22Rv1 (cell line): ENCODE data around the gene WRAP73.
A peak's percentile ranks its signal among the peaks of the same experiment; 100 is the strongest.

ENCODE experiments used
- H3K27ac ChIP-seq: fragments of 450-650 bp; 2 replicates; pipeline ENCODE4 v1.5.1; 2017
- ZFX ChIP-seq: fragments of 450-650 bp; IDR thresholded peaks from 2 replicates; pipeline ENCODE4 v1.6.1; 2017; ENCODE audit warnings: antibody characterized with exemption, borderline replicate concordance
- TF ChIP-seq, protein P1 (sequence below): fragments of 450-650 bp; IDR thresholded peaks from 2 replicates; pipeline ENCODE4 v1.5.1; 2017; ENCODE audit warnings: mild to moderate bottlenecking

The WRAP73 gene, protein sequence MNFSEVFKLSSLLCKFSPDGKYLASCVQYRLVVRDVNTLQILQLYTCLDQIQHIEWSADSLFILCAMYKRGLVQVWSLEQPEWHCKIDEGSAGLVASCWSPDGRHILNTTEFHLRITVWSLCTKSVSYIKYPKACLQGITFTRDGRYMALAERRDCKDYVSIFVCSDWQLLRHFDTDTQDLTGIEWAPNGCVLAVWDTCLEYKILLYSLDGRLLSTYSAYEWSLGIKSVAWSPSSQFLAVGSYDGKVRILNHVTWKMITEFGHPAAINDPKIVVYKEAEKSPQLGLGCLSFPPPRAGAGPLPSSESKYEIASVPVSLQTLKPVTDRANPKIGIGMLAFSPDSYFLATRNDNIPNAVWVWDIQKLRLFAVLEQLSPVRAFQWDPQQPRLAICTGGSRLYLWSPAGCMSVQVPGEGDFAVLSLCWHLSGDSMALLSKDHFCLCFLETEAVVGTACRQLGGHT

DNA sequence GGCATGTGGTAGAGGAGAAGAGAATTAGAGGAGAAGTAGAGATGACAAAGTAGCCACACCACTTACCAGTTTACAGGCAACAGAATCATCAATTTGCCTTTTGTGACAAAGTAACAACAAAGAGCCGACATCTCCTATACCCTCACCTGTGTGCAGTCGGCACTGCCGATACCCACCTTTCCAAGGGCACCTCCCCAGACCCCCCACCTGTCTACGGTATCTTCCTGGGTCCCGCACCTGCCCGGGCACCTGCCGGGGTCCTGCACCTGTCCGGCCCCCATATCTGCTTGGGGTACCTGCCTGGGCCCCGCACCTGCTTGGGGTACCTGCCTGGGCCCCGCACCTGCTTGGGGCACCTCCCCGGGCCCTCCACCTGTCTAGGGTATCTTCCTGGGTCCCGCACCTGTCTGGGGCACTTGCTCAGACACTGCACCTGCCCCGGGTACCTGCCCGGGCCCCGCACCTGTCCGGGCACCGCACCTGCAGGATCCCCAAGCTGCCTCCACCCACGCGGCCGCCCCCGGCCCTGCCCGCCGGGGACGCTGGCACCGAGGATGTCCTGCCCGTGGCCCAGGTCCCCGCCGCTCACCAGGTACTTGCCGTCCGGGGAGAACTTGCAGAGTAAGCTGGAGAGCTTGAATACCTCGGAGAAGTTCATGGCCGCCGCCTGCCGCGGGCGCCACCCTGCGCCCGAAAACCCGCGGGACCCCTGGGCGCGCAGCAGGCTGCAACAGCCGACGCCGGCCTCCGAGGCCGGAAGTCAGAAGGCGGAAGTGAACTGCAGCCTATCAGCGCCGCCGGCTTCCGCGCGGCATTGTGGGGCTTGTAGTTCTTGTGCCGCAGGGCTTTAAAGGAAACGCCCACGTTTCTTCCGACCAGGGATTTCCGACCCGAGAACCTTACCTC lies at the start of gene WRAP73:
TSS of gene WRAP73 (minus strand) at position 762 of the 906 bp plus-strand sequence. CDS start at position 658, 104 bp downstream.
- H3K27ac ChIP-seq = no peak within 1 kb of the TSS
- TF ChIP-seq, protein P1, sequence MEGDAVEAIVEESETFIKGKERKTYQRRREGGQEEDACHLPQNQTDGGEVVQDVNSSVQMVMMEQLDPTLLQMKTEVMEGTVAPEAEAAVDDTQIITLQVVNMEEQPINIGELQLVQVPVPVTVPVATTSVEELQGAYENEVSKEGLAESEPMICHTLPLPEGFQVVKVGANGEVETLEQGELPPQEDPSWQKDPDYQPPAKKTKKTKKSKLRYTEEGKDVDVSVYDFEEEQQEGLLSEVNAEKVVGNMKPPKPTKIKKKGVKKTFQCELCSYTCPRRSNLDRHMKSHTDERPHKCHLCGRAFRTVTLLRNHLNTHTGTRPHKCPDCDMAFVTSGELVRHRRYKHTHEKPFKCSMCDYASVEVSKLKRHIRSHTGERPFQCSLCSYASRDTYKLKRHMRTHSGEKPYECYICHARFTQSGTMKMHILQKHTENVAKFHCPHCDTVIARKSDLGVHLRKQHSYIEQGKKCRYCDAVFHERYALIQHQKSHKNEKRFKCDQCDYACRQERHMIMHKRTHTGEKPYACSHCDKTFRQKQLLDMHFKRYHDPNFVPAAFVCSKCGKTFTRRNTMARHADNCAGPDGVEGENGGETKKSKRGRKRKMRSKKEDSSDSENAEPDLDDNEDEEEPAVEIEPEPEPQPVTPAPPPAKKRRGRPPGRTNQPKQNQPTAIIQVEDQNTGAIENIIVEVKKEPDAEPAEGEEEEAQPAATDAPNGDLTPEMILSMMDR = peak; percentile 23; the same call in 1 of the 2 replicates
- TF ChIP-seq ZFX = no peak

DNA sequence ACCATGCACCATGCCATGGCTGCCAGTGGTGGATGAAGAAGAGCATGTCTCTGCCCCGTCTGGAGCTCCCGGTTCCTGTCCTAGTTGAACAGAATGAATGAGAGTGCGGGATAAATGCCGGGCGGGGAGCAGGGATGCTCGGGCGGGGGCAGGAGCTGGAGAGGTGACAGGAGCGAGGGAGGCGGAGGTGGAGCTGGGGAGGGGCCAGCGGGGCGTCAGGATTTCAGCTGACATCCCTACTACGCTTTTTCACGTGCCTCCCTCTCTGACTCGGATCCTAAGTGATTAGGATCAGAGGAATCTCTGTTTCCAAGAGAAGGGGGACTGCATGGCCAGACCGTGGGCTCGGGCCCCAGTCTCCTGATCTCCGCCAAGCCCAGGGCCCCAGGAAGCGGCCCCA lies 49.7 kb upstream of the WRAP73 start:
- no peak for TF ChIP-seq ZFX
- TF ChIP-seq, protein P1 = no peak
- H3K27ac ChIP-seq = no peak overlapping the region

DNA sequence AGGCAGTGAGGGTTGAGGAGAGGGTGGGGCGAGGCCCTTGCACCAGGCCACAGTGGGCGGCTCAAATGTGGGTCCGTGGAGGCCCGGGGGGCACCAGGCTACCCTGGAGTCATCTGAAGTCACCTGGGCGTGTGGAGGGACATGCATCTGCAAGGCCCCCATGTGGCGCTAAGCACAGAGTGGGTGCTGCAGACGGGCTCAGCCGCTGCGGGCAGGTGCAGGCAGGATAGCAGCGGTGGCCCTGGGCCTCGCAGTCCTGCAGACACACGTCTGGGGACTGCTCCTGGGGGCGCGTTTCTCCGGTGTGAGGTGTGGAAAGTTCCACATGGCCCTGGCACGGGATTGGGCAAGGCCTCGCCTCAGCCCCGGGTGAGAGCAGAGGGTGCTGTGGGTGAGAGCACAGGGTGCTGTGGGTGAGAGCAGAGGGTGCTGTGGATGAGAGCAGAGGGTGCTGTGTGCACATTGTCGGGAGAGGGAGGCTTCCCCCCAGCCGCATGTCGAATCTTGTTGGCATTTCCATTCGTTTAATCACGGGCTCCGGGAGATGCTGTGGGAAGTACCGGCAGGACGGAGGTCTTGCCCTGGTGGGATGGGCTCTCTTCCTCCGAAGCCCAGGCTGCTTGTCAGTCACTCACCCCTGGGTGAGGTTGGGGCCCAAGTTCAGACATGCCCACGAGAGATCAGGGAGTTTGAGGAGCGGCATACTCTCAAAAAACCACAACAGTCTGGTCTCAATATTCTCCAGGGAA lies 48.9 kb upstream of the WRAP73 start:
- TF ChIP-seq, protein P1 = no peak
- no peak for TF ChIP-seq ZFX
- H3K27ac ChIP-seq = no peak overlapping the region

DNA sequence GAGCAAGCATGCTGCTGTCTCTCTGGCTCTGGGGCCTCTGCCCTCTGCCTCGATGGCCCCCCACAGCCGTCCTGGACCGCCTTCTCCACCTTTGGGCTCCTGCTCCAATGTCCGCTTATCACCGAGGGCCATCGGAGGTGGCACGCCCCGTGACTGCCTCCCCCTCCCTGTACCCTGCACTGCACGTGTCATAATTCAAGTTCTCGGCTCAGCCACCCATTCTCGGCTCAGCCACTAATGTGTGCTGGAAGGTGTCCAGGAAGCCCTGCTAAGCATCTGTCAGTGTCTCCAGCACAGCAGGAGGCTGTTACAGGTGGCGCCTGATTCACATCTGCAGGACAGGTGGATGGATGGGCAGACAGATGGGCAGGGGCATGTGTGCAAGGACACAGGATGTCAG lies 47.9 kb upstream of the WRAP73 start:
- H3K27ac ChIP-seq = no peak overlapping the region
- TF ChIP-seq ZFX = no peak
- TF ChIP-seq, protein P1 = no peak

DNA sequence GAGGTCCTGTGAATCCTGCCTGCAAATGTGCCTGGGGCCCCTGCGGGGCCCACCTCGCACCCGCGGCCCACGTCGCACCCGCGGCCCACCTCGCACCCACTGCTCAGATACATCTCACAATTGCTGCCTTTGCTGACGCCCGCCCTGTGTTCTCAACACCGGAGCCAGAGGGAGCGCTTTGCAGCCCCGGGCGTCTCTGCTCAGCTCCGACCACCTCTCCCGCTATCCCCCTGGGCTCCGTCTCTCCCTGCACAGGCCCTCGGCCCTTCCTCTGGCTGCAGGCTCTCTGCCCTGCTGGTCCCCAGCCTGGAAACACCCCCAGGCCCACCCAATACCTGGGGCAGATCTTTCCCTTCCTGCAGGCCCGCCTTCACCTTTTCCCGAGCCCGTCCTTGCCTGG lies 47.2 kb upstream of the WRAP73 start:
- TF ChIP-seq ZFX = no peak
- H3K27ac ChIP-seq = no peak overlapping the region

DNA sequence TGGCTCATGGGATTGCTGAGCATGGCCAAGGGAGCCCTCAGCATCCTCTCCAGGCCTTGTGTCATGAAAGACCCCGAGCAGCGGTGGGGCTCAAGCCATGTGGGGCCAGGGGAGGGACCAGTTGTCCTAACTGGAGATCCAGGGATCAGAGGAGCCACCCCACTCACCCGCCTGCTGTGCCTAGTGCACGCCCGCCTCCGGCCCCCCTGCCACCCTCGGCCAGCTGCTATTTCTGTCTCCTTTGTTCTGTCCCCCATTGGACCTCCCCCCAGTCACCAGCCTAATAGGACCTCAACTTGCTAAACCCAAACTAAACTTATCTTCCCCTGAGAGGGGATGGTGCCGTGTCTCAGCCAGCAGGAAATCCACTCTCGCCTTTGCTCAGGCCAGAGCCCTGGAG lies 46.8 kb upstream of the WRAP73 start:
- TF ChIP-seq, protein P1 = no peak
- TF ChIP-seq ZFX = no peak
- no peak overlapping the region for H3K27ac ChIP-seq
